BLaER1 (cell line): ENCODE data around the gene TIMM44.
A peak's percentile ranks its signal among the peaks of the same experiment; 100 is the strongest.
"Not testable (repeated sequence)": the region's sequence is repeated elsewhere in the genome, so short reads cannot be mapped to it uniquely, and the experiment has no call there.

Experiments
- H3K27ac ChIP-seq: shearing (Covaris generic); formaldehyde crosslinking; 2 replicates; pipeline ENCODE4 v1.8.1; 2022
- H3K27me3 ChIP-seq: shearing (Covaris generic); formaldehyde crosslinking; 2 replicates; pipeline ENCODE4 v1.8.1; 2022
- H3K36me3 ChIP-seq: shearing (Covaris generic); formaldehyde crosslinking; 2 replicates; pipeline ENCODE4 v1.8.1; 2022
- H3K4me1 ChIP-seq: shearing (Covaris generic); formaldehyde crosslinking; 2 replicates; pipeline ENCODE4 v1.8.1; 2022
- H3K4me2 ChIP-seq: shearing (Covaris generic); formaldehyde crosslinking; 2 replicates; pipeline ENCODE4 v1.8.1; 2022
- H3K4me3 ChIP-seq: shearing (Covaris generic); formaldehyde crosslinking; 2 replicates; pipeline ENCODE4 v1.8.1; 2022
- H3K9ac ChIP-seq: shearing (Covaris generic); formaldehyde crosslinking; 2 replicates; pipeline ENCODE4 v1.8.1; 2022
- H3K9me3 ChIP-seq: shearing (Covaris generic); formaldehyde crosslinking; 2 replicates; pipeline ENCODE4 v1.8.1; 2022
- H4K20me1 ChIP-seq: shearing (Covaris generic); formaldehyde crosslinking; 2 replicates; pipeline ENCODE4 v1.8.1; 2022
- Cebpa-rat ChIP-seq: shearing (Covaris generic); IDR thresholded peaks from 2 replicates; pipeline ENCODE4 v1.8.1; 2022

Gene TIMM44

DNA sequence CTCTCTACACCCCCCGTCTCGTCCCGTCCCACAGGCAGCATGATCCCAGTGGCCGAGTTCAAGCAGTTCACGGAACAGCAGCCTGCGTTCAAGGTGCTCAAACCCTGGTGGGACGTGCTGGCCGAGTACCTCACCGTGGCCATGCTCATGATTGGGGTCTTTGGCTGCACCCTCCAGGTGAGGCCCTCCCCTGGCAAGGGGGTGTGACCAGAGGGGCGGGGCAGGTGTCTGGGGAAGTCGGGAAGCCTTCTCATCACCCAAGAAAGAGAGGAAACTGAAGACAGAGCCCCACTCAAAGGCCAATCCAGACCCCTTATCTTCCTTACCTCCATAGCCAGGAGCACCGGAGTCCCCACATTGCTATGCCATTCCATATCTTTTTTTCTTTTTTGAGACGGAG, 47.9 kb downstream of the TIMM44 start:
- Histone ChIP-seq H3K36me3 (no peaks in the 10 kb centered on the region), H3K4me1 (peaks cover 40% of the 10 kb centered on the region), H3K4me2 (no peak overlapping the region), H3K9me3 (no peaks in the 10 kb centered on the region), H3K27me3 (no peaks in the 10 kb centered on the region), H3K27ac (no peak overlapping the region), H3K9ac (no peak overlapping the region), H3K4me3 (no peak overlapping the region), H4K20me1 (no peaks in the 10 kb centered on the region)
- TF ChIP-seq Cebpa-rat = no peak

DNA sequence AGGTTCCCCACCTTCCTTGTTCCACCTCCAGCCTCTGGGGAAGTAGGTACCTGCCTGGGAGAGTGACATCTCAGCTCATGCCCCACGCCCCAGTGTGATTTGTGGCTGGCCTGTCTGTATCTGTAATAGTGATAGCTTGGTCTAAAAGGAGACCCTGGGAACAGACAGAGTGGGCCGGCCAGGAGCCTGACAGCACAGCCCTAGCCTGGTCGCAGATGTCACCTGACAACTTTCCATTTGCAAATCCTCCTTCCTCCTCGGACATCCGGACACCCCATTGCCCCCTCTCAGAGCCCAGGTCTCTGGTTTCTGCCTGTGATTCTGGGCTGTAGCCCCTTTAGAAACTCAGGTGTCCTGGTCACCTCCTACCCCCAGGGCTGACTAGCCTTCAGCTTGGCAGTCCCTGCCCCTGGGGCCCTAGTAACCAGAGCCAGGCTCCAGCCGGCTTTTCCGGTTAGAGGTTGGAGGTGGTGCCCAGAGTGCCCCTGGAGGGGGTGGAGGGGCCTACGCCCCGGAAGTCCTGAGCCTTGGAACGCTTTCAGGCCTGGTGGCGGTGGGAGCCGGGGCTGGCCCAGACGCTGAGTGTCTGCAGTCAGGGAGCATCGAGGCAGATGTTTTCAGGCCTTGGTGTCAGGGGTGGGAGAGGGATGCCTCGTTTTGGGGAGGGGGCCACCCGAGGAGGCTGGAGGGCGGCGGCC, 48.7 kb downstream of the TIMM44 start:
- no peaks in the 10 kb centered on the region for H4K20me1 ChIP-seq
- no peak overlapping the region for H3K4me3 ChIP-seq
- H3K4me2 ChIP-seq = no peak overlapping the region
- H3K4me1 ChIP-seq = peaks cover 32% of the 10 kb centered on the region
- no peaks in the 10 kb centered on the region for H3K36me3 ChIP-seq
- no peak for TF ChIP-seq Cebpa-rat
- 0 out of 2 replicates have a peak overlapping the region, but pooled peaks have one; percentile 4 for H3K27ac ChIP-seq
- H3K27me3 ChIP-seq = no peaks in the 10 kb centered on the region
- H3K9ac ChIP-seq = no peak overlapping the region
- H3K9me3 ChIP-seq = no peaks in the 10 kb centered on the region

DNA sequence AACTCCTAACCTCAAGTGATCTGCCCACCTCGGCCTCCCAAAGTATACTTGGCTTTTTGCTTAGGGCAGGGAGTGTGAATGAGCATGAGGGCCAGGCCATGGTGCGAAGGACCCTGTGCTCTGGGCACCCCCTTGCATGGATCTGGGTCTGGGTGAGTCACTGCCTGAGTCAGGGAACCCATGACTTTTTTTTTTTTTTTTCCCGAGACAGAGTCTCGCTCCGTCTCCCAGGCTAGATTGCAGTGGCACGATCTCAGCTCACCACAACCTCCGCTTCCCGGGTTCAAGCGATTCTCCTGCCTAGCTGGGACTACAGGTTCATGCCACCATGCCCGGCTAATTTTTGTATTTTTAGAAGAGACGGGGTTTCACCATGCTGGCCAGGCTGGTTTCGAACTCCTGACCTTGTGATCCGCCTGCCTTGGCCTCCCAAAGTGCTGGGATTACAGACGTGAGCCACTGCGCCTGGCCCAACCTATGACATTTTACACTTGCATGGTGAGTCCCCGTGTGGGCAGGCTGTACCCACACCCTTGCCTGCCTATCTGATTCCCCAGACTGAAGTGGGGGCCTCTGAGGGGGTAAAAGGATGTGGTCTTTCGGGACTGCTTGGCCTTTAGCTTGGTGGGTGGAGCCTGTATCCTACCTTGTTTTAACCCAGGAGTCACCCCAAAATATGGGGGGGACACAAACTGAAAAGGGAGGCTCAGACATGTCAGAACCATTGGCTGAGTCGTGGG, 49.9 kb downstream of the TIMM44 start:
- not testable (repeated sequence) for H4K20me1 ChIP-seq, H3K4me3 ChIP-seq, H3K27me3 ChIP-seq, H3K27ac ChIP-seq, H3K4me2 ChIP-seq, H3K9me3 ChIP-seq, H3K36me3 ChIP-seq, H3K9ac ChIP-seq
- peaks cover 29% of the 10 kb centered on the region for H3K4me1 ChIP-seq

DNA sequence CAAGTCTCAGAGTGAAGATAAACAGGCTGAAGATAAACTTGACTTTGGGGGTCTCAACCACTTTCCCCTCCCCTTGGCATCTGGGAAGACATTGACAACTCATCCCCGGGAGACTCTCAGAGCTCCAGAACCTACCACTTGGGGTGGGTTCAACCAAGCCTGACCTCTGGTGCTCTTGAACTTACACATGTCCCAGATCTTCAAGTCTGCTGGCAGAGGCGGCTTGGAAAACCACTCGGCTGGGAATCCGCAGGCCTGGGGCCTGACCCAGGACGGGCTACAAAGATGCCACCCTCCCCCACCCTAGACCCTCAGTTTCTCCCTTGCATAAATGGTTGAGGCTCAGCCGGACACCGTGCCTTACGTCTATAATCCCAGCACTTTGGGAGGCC, 54.6 kb downstream of the TIMM44 start:
- H3K9ac ChIP-seq = no peak overlapping the region
- peaks cover 17% of the 10 kb centered on the region; the same call in 1 of the 2 replicates for H3K27me3 ChIP-seq

DNA sequence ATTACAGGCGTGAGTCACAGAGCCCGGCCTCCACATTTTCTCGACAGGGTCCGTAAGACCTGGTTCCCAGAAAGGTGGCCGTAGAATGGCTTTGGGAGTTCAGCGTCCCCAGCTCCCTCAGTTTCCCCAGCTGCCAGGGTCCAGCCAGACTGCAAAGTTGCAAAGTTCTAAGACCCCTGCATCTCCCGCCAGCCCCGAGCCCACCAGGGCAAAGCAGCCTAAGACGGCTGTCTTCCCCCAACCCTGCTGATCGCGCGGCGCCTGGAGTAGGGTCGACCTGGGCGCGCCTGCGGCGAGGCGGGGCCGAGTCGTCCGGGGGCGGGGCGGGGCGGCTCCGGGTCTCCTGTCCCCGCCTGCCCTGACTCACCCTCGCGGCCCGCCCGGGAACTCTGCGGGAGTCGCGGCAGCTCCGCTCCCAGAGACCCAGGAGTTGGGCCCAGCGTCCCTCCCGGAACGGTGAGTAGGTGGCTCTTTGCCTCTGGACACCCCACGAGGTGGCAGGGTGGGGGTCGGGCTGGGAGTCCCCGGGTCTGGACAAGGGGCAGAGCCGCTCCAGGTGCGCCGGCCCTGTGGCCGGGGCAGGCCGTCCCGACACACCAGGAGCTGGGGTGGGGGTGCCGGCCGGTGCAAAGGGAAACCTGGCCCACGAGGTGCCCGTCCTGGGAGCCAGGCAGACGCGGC, 55.2 kb downstream of the TIMM44 start, which contains the start of gene LRRC8E:
Gene LRRC8E, plus strand, starts transcription at position 366 of the 681 bp plus-strand sequence. CDS start 7,094 bp downstream, outside the sequence.
- H3K4me2 ChIP-seq = no peak within 1 kb of the TSS
- no peak for TF ChIP-seq Cebpa-rat
- H3K27ac ChIP-seq = no peak within 1 kb of the TSS
- H3K36me3 ChIP-seq = no peaks in the 10 kb centered on the region
- H3K27me3 ChIP-seq = peaks cover 17% of the 10 kb centered on the region; the same call in 1 of the 2 replicates
- H3K4me1 ChIP-seq = peaks cover 35% of the 10 kb centered on the region
- no peak within 1 kb of the TSS for H3K4me3 ChIP-seq
- H3K9ac ChIP-seq = no peak within 1 kb of the TSS
- no peaks in the 10 kb centered on the region for H4K20me1 ChIP-seq
- H3K9me3 ChIP-seq = no peaks in the 10 kb centered on the region

More for the DNA sequence above, 54.6 kb downstream of the TIMM44 start:
- Histone ChIP-seq H3K27ac (no peak overlapping the region), H3K36me3 (no peaks in the 10 kb centered on the region), H3K9me3 (no peaks in the 10 kb centered on the region), H4K20me1 (no peaks in the 10 kb centered on the region), H3K4me1 (peaks cover 30% of the 10 kb centered on the region), H3K4me3 (no peak overlapping the region), H3K4me2 (no peak overlapping the region)
- TF ChIP-seq Cebpa-rat = no peak

DNA sequence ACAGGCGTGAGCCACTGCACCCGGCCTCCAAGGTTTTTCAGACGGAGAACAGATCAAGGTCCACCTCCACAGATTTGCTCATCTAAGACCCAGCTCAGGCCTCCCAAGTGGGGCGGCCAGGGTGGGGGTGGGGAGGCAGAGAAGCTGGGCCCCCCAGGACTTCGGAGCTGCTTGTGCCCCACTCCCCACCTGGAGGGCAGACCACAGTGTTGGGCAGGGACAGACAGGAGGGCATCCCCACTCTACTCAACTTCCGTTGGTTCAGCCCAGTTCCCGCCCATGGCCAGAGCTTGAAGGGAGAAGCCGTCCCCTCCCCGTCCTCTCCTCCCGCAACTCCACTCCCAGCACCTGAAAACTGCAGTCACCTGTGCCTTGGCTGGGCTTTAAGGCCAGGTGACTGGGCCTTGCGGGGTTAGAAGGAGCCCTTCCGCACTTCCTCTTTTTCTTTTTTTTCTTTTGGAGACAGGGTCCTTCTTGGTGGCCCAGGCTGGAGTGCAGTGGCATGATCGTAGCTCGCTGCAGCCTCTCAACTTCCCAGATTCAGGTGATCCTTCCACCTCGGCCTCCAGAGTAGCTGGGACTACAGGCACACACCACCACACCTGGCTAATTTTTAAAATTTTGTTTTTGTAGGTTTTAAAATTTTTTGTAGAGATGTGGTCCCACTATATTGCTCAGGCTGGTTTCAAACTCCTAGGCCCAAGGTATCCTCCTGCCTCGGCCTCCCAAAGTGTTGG, 55.9 kb downstream of the TIMM44 start:
- Histone ChIP-seq H3K9ac (no peak overlapping the region), H3K9me3 (no peaks in the 10 kb centered on the region), H3K4me3 (no peak overlapping the region), H3K4me1 (peaks cover 31% of the 10 kb centered on the region), H4K20me1 (no peaks in the 10 kb centered on the region), H3K27me3 (peaks cover 17% of the 10 kb centered on the region; the same call in 1 of the 2 replicates), H3K36me3 (no peaks in the 10 kb centered on the region), H3K27ac (no peak overlapping the region), H3K4me2 (no peak overlapping the region)
- TF ChIP-seq Cebpa-rat = no peak

DNA sequence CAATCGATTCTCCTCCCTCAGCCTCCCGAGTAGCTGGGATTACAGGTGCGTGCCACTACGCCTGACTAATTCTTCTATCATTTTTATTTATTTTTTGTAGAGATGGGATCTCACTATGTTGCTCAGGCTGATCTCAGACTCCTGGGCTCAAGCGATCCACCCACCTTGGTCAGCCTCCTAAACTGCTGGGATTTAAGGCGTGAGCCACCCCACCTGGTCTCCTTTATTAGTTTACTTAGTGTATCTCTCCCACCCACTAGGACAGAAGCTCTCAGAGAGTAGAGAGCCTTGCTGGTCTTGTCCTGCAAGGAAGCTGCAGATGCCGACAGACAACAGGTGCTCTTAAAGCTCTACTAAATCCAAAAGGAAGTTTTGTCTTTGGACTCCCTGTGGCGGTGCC, 57.6 kb downstream of the TIMM44 start:
- H3K27me3 ChIP-seq = peaks cover 17% of the 10 kb centered on the region; the same call in 1 of the 2 replicates

DNA sequence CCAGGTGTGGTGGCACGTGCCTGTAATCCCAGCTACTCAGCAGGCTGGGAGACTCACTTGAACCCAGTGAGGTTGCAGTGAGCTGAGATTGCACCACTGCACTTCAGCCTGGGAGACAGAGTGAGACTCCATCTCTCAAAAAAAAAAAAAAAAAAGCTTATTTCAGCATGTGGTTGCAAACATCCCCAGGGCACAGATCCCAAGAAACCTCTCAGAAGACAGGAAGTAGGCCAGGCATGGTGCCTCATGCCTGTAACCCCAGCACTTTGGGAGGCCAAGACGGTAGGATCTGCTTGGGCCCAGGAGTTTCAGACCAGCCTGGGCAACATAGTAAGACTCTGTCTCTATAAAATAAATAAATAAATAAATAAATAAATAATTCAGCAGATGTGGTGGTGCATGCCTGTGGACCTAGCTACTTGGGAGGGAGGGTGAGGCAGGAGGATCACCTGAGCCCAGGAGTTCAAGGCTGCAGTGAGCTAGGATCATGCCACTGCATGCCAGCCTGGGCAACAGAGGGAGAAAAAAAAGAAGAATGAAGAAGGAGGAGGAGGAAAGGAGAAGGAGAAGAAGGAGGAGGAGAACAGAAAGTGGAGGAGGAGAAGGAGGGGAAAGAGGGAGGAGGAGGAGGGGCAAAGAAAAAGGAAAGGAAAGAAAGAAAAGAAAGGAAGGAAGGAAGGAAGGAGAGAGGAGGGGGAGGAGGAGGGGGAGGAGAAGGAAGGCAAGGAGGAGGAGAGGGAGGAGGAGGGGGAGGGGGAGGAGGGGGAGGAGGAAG, 59.5 kb downstream of the TIMM44 start:
- H3K9me3 ChIP-seq = no peaks in the 10 kb centered on the region
- peaks cover 23% of the 10 kb centered on the region for H3K4me1 ChIP-seq
- H3K4me2 ChIP-seq = peak overlapping the region; percentile 30
- no peak overlapping the region for H3K27ac ChIP-seq
- no peak overlapping the region for H3K9ac ChIP-seq
- no peak for TF ChIP-seq Cebpa-rat
- H3K4me3 ChIP-seq = no peak overlapping the region
- H3K36me3 ChIP-seq = no peaks in the 10 kb centered on the region
- no peaks in the 10 kb centered on the region for H4K20me1 ChIP-seq
- H3K27me3 ChIP-seq = peaks cover 14% of the 10 kb centered on the region; the same call in 1 of the 2 replicates

More for the DNA sequence above, 57.6 kb downstream of the TIMM44 start:
- Histone ChIP-seq H4K20me1 (no peaks in the 10 kb centered on the region), H3K9ac (no peak overlapping the region), H3K4me3 (no peak overlapping the region), H3K36me3 (no peaks in the 10 kb centered on the region), H3K9me3 (no peaks in the 10 kb centered on the region), H3K27ac (no peak overlapping the region), H3K4me1 (peaks cover 13% of the 10 kb centered on the region), H3K4me2 (no peak overlapping the region)
- TF ChIP-seq Cebpa-rat = no peak

DNA sequence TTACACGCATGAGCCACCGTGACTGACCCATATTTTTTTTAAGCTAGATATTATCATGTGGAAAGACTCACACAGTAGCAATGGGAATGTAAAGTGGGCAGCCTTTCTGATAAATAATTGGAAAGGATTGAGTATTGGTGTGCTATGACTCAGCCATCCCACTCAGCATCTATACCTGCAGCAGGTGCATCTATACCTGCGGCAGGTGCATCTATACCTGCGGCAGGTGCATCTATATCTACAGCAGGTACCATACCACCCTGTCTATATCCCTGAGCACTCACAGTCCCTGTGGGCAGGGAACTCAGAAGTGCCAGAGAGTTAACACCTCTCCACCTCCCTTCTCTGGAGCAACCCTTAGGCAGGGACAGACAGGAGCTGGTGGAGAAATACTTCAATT, 60.4 kb downstream of the TIMM44 start:
- Histone ChIP-seq H3K36me3 (no peaks in the 10 kb centered on the region), H3K27ac (no peak overlapping the region), H3K9me3 (no peaks in the 10 kb centered on the region), H3K4me3 (no peak overlapping the region), H3K4me2 (no peak overlapping the region), H3K9ac (no peak overlapping the region), H3K4me1 (peaks cover 28% of the 10 kb centered on the region), H4K20me1 (no peaks in the 10 kb centered on the region), H3K27me3 (peaks cover 6% of the 10 kb centered on the region; the same call in 1 of the 2 replicates)
- TF ChIP-seq Cebpa-rat = no peak
